Mononuclear cell (primary cell): Measurements from ENCODE around the gene TOM1L2. TPM values are rescaled to one million over a fixed set of nuclear protein-coding genes. Genes with fewer than 3 reads are reported as not detected.
"Not testable (repeated sequence)": the region's sequence is repeated elsewhere in the genome, so short reads cannot be mapped to it uniquely, and the experiment has no call there.

ENCODE experiments used
- H3K27me3 ChIP-seq: 2 replicates; pipeline ENCODE4 v1.6.0; 2011; ENCODE audit warnings: low read length, control low read depth; ENCODE audit not compliant: insufficient read depth
- H3K4me1 ChIP-seq: 2 replicates; pipeline ENCODE4 v1.5.1; 2011; ENCODE audit warnings: mild to moderate bottlenecking, low read length, control low read depth; ENCODE audit not compliant: insufficient read depth
- H3K4me3 ChIP-seq: 2 replicates; pipeline ENCODE4 v1.5.1; 2011; ENCODE audit warnings: mild to moderate bottlenecking, low read length, moderate library complexity
- H3K9me3 ChIP-seq: 2 replicates; pipeline ENCODE4 v1.5.1; 2011; ENCODE audit warnings: low read depth, mild to moderate bottlenecking, control low read depth, low read length
- total RNA-seq: library from RNA; depleted of rRNA; stranded (reverse); fragments of >200 nt; gene quantifications from one replicate; pipeline ENCODE4 v1.2.3, GENCODE V29; 2012

The TOM1L2 gene
- total RNA-seq, 1 donor: 14.4 TPM

GRCh38 chr17:17947966-17948365 is 24.2 kb downstream of the TOM1L2 start:
- H3K4me3 ChIP-seq: no peak overlapping the region
- no peaks in the 10 kb centered on the region for H3K27me3 ChIP-seq
- H3K4me1 ChIP-seq: peaks cover 11% of the 10 kb centered on the region
- no peaks in the 10 kb centered on the region for H3K9me3 ChIP-seq

- no peak overlapping the region for H3K4me3 ChIP-seq
- peaks cover 11% of the 10 kb centered on the region for H3K4me1 ChIP-seq
- no peaks in the 10 kb centered on the region for H3K27me3 ChIP-seq
- no peaks in the 10 kb centered on the region for H3K9me3 ChIP-seq
Measured at GRCh38 chr17:17947309-17947708, 24.9 kb downstream of the TOM1L2 start.

- Histone ChIP-seq H3K27me3 (no peaks in the 10 kb centered on the region), H3K4me3 (no peak overlapping the region), H3K4me1 (peaks cover 11% of the 10 kb centered on the region), H3K9me3 (no peaks in the 10 kb centered on the region)
Measured at GRCh38 chr17:17946093-17946492, 26.1 kb downstream of the TOM1L2 start.

GRCh38 chr17:17944743-17945142 is 27.5 kb downstream of the TOM1L2 start:
- H3K4me1 ChIP-seq: peaks cover 11% of the 10 kb centered on the region
- no peak overlapping the region for H3K4me3 ChIP-seq
- no peaks in the 10 kb centered on the region for H3K9me3 ChIP-seq
- no peaks in the 10 kb centered on the region for H3K27me3 ChIP-seq

- H3K4me3 ChIP-seq: no peak overlapping the region
- peaks cover 11% of the 10 kb centered on the region for H3K4me1 ChIP-seq
Measured at GRCh38 chr17:17944242-17944641, 28.0 kb downstream of the TOM1L2 start.

GRCh38 chr17:17943281-17943984 is 28.8 kb downstream of the TOM1L2 start:
- H3K27me3 ChIP-seq: no peaks in the 10 kb centered on the region
- no peak overlapping the region for H3K4me3 ChIP-seq
- H3K9me3 ChIP-seq: no peaks in the 10 kb centered on the region
- peaks cover 11% of the 10 kb centered on the region for H3K4me1 ChIP-seq

More at GRCh38 chr17:17944242-17944641, 28.0 kb downstream of the TOM1L2 start:
- Histone ChIP-seq H3K9me3 (no peaks in the 10 kb centered on the region), H3K27me3 (no peaks in the 10 kb centered on the region)

GRCh38 chr17:17942846-17943245 is 29.4 kb downstream of the TOM1L2 start:
- Histone ChIP-seq H3K9me3 (no peaks in the 10 kb centered on the region), H3K4me3 (no peak overlapping the region), H3K4me1 (peaks cover 11% of the 10 kb centered on the region), H3K27me3 (no peaks in the 10 kb centered on the region)

- Histone ChIP-seq H3K9me3 (no peaks in the 10 kb centered on the region), H3K4me3 (no peak overlapping the region), H3K27me3 (no peaks in the 10 kb centered on the region), H3K4me1 (peaks cover 19% of the 10 kb centered on the region)
Measured at GRCh38 chr17:17941015-17941414, 31.2 kb downstream of the TOM1L2 start.

GRCh38 chr17:17940441-17940911 is 31.7 kb downstream of the TOM1L2 start:
- Histone ChIP-seq H3K4me1 (peaks cover 24% of the 10 kb centered on the region), H3K27me3 (no peaks in the 10 kb centered on the region), H3K4me3 (no peak overlapping the region), H3K9me3 (no peaks in the 10 kb centered on the region)

- H3K4me1 ChIP-seq: peaks cover 29% of the 10 kb centered on the region
Measured at GRCh38 chr17:17939941-17940340, 32.3 kb downstream of the TOM1L2 start.

GRCh38 chr17:17938388-17939107 is 33.7 kb downstream of the TOM1L2 start:
- Histone ChIP-seq H3K27me3 (no peaks in the 10 kb centered on the region), H3K9me3 (no peaks in the 10 kb centered on the region), H3K4me1 (peaks cover 30% of the 10 kb centered on the region), H3K4me3 (no peak overlapping the region)

More at GRCh38 chr17:17939941-17940340, 32.3 kb downstream of the TOM1L2 start:
- not testable (repeated sequence) for H3K4me3 ChIP-seq, H3K9me3 ChIP-seq, H3K27me3 ChIP-seq

GRCh38 chr17:17937958-17938357 is 34.2 kb downstream of the TOM1L2 start:
- Histone ChIP-seq H3K27me3 (no peaks in the 10 kb centered on the region), H3K4me1 (peaks cover 27% of the 10 kb centered on the region), H3K4me3 (no peak overlapping the region), H3K9me3 (no peaks in the 10 kb centered on the region)

- peaks cover 27% of the 10 kb centered on the region for H3K4me1 ChIP-seq
- no peaks in the 10 kb centered on the region for H3K27me3 ChIP-seq
- H3K9me3 ChIP-seq: no peaks in the 10 kb centered on the region
- no peak overlapping the region for H3K4me3 ChIP-seq
Measured at GRCh38 chr17:17937201-17937853, 34.9 kb downstream of the TOM1L2 start.

- H3K27me3 ChIP-seq: no peaks in the 10 kb centered on the region
- H3K4me1 ChIP-seq: peaks cover 27% of the 10 kb centered on the region
Measured at GRCh38 chr17:17935321-17936271, 36.6 kb downstream of the TOM1L2 start.

More at GRCh38 chr17:17935321-17936271, 36.6 kb downstream of the TOM1L2 start:
- Histone ChIP-seq H3K9me3 (no peaks in the 10 kb centered on the region), H3K4me3 (no peak overlapping the region)
